ENCODE measurements around the gene PLCH1. TPM values are rescaled to one million over a fixed set of nuclear protein-coding genes. Genes with fewer than 3 reads are reported as not detected.
A peak's percentile ranks its signal among the peaks of the same experiment; 100 is the strongest.

PLCH1 gene
- total RNA-seq, 3 donors from 2014 or later: 0.03 to 0.08 TPM; not detected in 1

DNA sequence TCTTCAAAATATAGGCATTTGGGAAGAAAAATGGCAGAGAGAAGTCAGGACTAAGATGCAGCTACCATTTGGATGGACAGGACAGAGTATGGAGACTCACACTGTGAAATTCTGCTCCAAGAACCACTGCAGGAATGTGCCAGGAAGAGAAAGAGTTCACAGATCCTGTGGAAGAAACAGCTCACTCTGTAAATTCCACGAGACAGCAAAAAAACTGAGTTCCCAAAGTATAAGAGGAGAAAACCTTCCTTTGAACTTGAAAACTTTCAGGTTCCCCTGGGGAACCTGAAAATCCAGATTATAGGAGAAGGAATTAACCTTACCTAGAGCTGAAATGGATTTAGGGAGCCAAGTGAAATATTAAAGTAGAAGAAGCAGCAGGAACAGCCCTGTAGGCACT, 137.1 kb downstream of the PLCH1 start:
- H3K4me1 Mint-ChIP-seq (ENCODE audit: low read depth): no peaks in the 10 kb centered on the region
- DNase-seq (no peak), ATAC-seq (no peak)
- H3K4me3 Mint-ChIP-seq: no peak overlapping the region
- H3K36me3 Mint-ChIP-seq (ENCODE audit: insufficient read depth): no peaks in the 10 kb centered on the region
- H3K27me3 Mint-ChIP-seq (ENCODE audit: low read depth): peaks cover 5% of the 10 kb centered on the region
- peaks cover 13% of the 10 kb centered on the region for H3K9me3 Mint-ChIP-seq

DNA sequence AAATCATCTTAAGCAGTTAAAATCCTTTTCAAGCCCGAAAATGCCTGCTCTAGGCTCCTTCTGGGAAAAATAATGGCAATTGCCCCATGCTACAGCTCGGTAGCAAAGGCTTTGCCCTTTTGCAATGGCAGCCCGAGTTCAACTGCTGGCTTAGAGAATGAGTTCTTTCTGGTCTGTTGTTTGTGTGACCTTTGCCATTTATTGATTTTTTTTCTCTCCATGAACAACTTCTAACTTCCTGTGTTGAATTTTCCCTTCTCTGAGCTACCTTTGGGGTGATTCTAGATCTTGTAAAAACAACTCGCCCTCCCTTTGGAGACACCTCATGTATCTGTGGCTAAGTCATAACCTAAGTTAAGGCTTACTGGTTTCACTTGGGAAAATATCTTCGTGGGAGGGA, 139.3 kb downstream of the PLCH1 start:
- H3K4me1 Mint-ChIP-seq (ENCODE audit: low read depth): no peaks in the 10 kb centered on the region
- no peak overlapping the region for H3K4me3 Mint-ChIP-seq
- DNase-seq (no peak), ATAC-seq (no peak)
- peaks cover 12% of the 10 kb centered on the region for H3K9me3 Mint-ChIP-seq
- peaks cover 5% of the 10 kb centered on the region for H3K27me3 Mint-ChIP-seq (ENCODE audit: low read depth)
- H3K36me3 Mint-ChIP-seq (ENCODE audit: insufficient read depth): no peaks in the 10 kb centered on the region

DNA sequence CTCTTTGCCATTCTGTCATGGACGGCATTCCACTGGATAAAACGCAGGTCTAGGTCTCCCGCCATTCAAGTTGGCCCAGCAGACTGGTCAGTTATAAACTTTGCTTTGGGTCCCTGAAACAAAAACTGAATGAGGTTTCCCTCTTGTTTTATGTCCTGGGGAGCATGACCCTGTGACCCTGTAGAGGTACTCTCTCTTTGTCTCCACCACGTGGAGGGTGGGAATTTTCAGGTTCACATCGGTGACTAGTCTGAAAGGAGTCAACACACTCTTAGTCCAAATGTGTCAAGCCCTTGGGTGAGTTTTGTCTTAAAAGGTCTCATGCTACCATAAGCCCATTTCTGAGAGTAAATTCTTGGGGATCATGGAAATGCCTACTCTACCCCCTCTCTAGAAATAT, 139.9 kb downstream of the PLCH1 start:
- Mint-ChIP-seq H3K27me3 (ENCODE audit: low read depth) (peaks cover 5% of the 10 kb centered on the region), H3K4me3 (no peak overlapping the region), H3K36me3 (ENCODE audit: insufficient read depth) (no peaks in the 10 kb centered on the region), H3K4me1 (ENCODE audit: low read depth) (no peaks in the 10 kb centered on the region), H3K9me3 (peaks cover 12% of the 10 kb centered on the region)
- DNase-seq (no peak), ATAC-seq (no peak)

DNA sequence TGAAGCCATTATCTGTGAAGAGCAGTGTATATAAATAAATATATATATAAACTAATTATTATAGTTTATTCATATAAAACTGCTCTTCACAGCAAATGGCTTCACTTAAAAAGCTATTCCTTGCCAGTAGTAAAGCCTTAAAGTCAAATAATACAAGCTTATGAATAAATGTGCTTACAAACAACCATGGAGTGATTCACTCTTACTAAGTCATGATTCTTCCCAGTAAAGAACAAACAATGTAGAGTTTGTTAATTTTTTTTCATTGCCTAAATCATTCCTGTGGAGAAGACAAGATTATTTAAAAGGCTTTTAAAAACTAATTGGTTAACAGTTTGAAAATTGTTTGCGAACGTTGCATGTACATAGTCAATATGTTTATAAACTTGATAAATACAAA, 140.7 kb downstream of the PLCH1 start:
- ATAC-seq (no peak), DNase-seq (no peak)
- H3K36me3 Mint-ChIP-seq (ENCODE audit: insufficient read depth): no peaks in the 10 kb centered on the region
- H3K9me3 Mint-ChIP-seq: peaks cover 4% of the 10 kb centered on the region
- no peak overlapping the region for H3K4me3 Mint-ChIP-seq
- H3K27me3 Mint-ChIP-seq (ENCODE audit: low read depth): peaks cover 5% of the 10 kb centered on the region
- no peaks in the 10 kb centered on the region for H3K4me1 Mint-ChIP-seq (ENCODE audit: low read depth)

DNA sequence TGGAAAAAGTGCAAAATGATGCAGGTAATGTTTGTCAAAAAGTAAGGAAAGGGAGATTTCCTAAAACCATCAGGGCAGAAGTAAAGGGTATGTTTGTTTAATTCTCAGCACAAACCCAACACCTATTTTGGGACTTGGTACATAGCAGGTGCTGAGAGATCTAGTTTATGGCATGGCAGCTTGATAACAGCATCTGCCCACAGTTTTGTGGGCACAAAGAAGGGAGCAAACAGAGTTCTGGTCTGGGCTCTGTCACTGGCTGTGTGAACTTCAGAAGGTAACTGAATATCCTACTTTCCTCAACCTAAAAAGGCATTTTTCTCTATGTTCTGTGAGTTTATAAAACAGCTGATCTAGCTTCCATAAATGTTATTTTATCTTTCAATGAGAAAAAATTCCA, 141.6 kb downstream of the PLCH1 start:
- H3K27me3 Mint-ChIP-seq (ENCODE audit: low read depth): peaks cover 1% of the 10 kb centered on the region
- no peaks in the 10 kb centered on the region for H3K9me3 Mint-ChIP-seq
- ATAC-seq (no peak), DNase-seq (no peak)
- H3K4me1 Mint-ChIP-seq (ENCODE audit: low read depth): no peaks in the 10 kb centered on the region
- no peak overlapping the region for H3K4me3 Mint-ChIP-seq
- no peaks in the 10 kb centered on the region for H3K36me3 Mint-ChIP-seq (ENCODE audit: insufficient read depth)

DNA sequence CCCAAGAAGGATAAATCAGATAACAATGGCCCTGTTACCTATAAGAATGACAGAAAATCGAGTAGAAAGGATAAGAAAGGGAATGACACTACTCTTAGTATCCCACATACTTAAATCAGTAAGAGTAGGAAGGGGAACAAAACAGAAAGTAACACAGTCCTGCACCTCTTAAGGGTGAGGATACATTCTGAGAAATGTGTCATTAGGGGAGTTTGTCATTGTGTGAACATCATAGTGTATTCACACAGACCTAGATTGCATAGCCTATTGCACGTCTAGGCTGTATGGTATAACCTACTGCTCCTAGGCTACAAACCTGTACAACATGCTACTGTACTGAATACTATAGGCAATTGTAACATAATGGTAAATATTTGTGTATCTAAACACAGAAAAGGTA, 142.6 kb downstream of the PLCH1 start:
- ATAC-seq: peak in 1 of 2 donors; percentile 54
- DNase-seq: no peak
- Mint-ChIP-seq H3K9me3 (no peaks in the 10 kb centered on the region), H3K4me1 (ENCODE audit: low read depth) (no peaks in the 10 kb centered on the region), H3K4me3 (no peak overlapping the region), H3K27me3 (ENCODE audit: low read depth) (peaks cover 1% of the 10 kb centered on the region), H3K36me3 (ENCODE audit: insufficient read depth) (no peaks in the 10 kb centered on the region)

DNA sequence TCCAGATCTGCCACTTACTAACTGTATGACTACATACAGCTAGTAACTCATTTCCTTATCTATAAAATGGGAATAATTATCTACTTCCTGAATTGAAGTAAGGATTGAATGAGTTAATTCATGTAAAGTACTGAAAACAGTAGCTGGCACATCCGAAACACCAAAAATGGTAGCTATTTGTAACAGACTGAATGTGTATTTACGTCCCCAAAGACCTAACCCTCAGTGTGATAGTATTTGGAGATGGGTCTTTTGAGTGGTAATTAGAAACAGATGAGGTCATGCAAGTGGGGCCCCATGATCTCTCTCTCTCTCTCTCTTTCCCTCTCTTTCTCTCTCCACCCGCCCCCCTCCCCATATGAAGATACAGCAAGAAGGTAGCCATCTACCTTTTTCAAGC, 146.2 kb downstream of the PLCH1 start:
- ATAC-seq: no peak
- peaks cover 2% of the 10 kb centered on the region for H3K27me3 Mint-ChIP-seq (ENCODE audit: low read depth)
- no peaks in the 10 kb centered on the region for H3K36me3 Mint-ChIP-seq (ENCODE audit: insufficient read depth)
- no peaks in the 10 kb centered on the region for H3K9me3 Mint-ChIP-seq
- no peaks in the 10 kb centered on the region for H3K4me1 Mint-ChIP-seq (ENCODE audit: low read depth)
- no peak for DNase-seq
- H3K4me3 Mint-ChIP-seq: no peak overlapping the region

DNA sequence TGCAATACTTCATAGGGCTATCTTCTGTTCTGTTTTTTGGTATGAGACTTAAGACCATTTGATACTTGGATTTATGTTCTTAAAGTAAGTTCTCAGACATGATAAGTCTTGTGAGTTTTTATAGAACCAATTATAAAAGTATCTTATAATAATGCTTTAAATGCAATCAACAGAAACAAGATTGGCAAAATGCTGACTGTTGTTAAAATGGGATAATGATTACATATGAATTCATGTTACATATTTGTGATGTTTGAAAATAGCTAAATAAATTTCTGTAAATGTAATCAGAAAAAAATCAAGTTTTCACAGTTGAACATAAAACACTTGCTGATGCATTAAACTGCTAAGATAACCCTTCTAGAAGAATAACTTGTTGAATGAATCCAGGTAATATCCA, 148.3 kb downstream of the PLCH1 start:
- H3K27me3 Mint-ChIP-seq (ENCODE audit: low read depth): peaks cover 5% of the 10 kb centered on the region
- no peaks in the 10 kb centered on the region for H3K36me3 Mint-ChIP-seq (ENCODE audit: insufficient read depth)
- H3K4me1 Mint-ChIP-seq (ENCODE audit: low read depth): no peaks in the 10 kb centered on the region
- no peak overlapping the region for H3K4me3 Mint-ChIP-seq
- no peak for DNase-seq
- ATAC-seq: no peak
- no peaks in the 10 kb centered on the region for H3K9me3 Mint-ChIP-seq

DNA sequence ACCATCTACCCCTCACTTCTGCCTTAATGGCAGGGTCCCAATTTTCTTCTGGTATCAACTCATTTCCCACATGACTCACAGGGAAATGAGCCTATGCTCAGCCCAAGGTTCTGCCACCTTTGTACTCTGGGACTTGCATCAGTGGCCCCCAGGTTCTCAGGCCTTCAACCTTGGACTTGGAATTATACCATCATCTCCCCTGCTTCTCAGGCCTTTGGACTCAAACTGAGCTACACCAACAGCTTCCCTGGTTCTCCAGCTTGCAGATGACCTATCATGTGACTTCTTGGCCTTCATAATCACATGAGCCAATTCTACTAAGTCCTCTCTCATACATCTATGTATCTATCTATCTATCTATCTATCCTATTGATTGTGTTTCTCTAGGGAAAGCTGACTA, 149.5 kb downstream of the PLCH1 start:
- Mint-ChIP-seq H3K27me3 (ENCODE audit: low read depth) (peaks cover 7% of the 10 kb centered on the region), H3K9me3 (no peaks in the 10 kb centered on the region), H3K4me3 (no peak overlapping the region), H3K4me1 (ENCODE audit: low read depth) (no peaks in the 10 kb centered on the region), H3K36me3 (ENCODE audit: insufficient read depth) (no peaks in the 10 kb centered on the region)
- ATAC-seq (no peak), DNase-seq (no peak)

DNA sequence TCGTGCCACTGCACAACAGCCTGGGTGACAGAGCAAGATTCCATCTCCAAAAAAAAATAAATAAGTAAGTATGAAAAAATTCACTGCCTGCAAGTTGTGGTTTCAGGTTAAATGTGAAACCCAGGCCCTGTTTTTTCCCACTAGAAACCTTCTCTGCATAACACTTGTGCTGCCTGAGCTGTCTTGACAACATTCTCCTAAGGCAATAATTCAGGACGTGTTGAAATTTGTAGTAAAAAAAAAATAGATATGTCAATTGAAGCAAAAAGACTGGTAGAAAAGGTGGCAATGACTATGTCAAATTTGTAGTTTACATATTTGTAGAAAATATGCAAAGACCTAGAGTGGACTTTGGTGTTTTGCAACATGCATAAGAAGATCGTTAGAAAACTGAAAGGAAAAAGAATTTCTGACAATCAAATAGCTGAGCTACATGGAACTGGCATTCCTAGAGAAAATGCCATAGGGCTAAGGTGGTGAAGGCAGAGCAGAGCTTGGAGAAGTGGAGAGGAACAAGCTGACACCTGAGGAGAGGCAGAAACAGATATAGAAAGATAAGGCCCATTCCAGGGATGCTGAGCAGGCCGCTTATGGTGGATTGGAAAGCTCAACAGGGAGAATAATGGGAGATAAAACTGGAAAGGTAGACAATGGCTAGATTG, 150.2 kb downstream of the PLCH1 start:
- Mint-ChIP-seq H3K36me3 (ENCODE audit: insufficient read depth) (no peaks in the 10 kb centered on the region), H3K4me3 (no peak overlapping the region), H3K4me1 (ENCODE audit: low read depth) (no peaks in the 10 kb centered on the region), H3K27me3 (ENCODE audit: low read depth) (peaks cover 7% of the 10 kb centered on the region), H3K9me3 (no peaks in the 10 kb centered on the region)
- no peak for DNase-seq
- no peak for ATAC-seq

DNA sequence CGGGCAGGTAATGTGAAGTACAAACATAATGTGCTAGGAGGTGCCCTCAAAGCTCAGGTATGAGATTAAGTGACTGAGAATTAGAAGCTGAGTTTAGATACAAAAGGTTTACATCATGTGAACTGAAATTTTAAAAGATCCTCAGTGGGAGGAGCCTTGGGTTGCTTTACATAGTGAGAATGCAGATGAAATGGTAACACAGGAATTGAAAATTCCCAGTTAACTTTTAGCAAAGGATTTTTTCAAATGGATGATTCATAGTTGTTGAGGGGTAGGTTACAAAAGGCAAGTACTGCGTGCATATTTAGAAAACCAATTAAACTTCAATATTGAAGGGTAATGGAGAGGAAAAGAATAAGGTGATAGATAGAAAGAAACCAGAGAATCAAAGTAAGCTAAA, 157.3 kb downstream of the PLCH1 start:
- H3K4me1 Mint-ChIP-seq (ENCODE audit: low read depth): no peaks in the 10 kb centered on the region
- no peak for DNase-seq
- no peak for ATAC-seq
- no peak overlapping the region for H3K4me3 Mint-ChIP-seq
- H3K9me3 Mint-ChIP-seq: no peaks in the 10 kb centered on the region
- peaks cover 9% of the 10 kb centered on the region for H3K27me3 Mint-ChIP-seq (ENCODE audit: low read depth)
- H3K36me3 Mint-ChIP-seq (ENCODE audit: insufficient read depth): no peaks in the 10 kb centered on the region

DNA sequence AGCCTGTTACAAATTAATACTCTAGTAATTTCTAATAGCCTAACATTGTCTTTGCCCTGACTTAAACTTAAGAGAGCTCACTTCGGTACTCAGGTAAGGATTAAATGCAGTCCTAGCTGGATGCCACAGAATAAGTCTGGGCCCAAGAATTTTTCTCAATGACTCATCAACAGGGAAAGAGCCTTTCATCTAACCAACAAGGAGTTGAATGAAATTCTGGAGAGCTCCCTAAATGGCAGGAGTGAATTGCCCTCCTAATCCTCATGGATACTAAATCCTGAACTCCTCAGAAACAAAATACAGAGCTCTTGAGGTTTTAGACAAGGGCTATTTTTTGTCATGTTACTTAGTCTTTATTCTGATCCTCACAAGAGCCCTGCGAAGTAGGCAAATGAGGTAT, 159.5 kb downstream of the PLCH1 start:
- H3K27me3 Mint-ChIP-seq (ENCODE audit: low read depth): peaks cover 5% of the 10 kb centered on the region
- H3K4me3 Mint-ChIP-seq: no peak overlapping the region
- H3K36me3 Mint-ChIP-seq (ENCODE audit: insufficient read depth): no peaks in the 10 kb centered on the region
- H3K4me1 Mint-ChIP-seq (ENCODE audit: low read depth): no peaks in the 10 kb centered on the region
- no peak for DNase-seq
- no peaks in the 10 kb centered on the region for H3K9me3 Mint-ChIP-seq
- no peak for ATAC-seq

DNA sequence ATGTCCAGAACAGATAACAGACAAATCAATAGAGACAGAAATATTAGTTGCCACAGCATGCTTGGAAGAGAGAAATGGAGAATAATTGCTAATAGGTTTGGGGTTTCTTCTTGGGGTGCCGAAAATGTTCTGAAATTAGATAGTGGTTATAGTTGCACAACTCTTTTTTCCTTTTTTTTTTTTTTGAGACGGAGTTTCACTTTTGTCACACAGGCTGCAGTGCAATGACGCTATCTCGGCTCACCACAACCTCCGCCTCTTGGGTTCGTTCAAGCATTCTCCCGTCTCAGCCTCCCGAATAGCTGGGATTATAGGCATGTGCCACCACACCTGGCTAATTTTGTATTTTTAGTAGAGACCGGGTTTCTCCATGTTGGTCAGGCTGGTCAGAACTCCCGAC, 163.3 kb downstream of the PLCH1 start:
- H3K9me3 Mint-ChIP-seq: no peaks in the 10 kb centered on the region
- no peaks in the 10 kb centered on the region for H3K36me3 Mint-ChIP-seq (ENCODE audit: insufficient read depth)
- no peak overlapping the region for H3K4me3 Mint-ChIP-seq
- no peak for ATAC-seq
- H3K4me1 Mint-ChIP-seq (ENCODE audit: low read depth): no peaks in the 10 kb centered on the region
- H3K27me3 Mint-ChIP-seq (ENCODE audit: low read depth): peaks cover 5% of the 10 kb centered on the region
- no peak for DNase-seq

DNA sequence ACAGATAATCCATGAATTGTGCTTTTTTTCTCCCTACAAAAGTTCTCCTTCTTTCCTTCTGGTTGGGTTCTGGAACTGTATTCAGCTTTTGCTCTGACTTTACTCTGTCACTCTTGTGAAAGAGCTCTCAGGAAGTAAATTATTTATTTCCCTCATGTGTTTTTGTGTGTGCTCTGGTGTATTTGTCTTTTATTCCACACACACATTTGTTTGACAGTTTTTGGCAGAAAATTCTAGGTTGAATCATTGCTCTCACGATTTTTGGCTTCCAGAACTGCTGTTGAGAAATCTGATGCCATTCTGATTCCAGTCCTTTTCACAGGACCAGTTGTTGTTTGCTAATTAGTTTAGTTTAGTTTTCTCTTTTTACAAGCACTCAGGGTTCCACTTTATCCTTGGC, 172.8 kb downstream of the PLCH1 start:
- peaks cover 4% of the 10 kb centered on the region for H3K27me3 Mint-ChIP-seq (ENCODE audit: low read depth)
- H3K4me1 Mint-ChIP-seq (ENCODE audit: low read depth): no peaks in the 10 kb centered on the region
- no peaks in the 10 kb centered on the region for H3K9me3 Mint-ChIP-seq
- H3K4me3 Mint-ChIP-seq: no peak overlapping the region
- DNase-seq (no peak), ATAC-seq (no peak)
- no peaks in the 10 kb centered on the region for H3K36me3 Mint-ChIP-seq (ENCODE audit: insufficient read depth)

DNA sequence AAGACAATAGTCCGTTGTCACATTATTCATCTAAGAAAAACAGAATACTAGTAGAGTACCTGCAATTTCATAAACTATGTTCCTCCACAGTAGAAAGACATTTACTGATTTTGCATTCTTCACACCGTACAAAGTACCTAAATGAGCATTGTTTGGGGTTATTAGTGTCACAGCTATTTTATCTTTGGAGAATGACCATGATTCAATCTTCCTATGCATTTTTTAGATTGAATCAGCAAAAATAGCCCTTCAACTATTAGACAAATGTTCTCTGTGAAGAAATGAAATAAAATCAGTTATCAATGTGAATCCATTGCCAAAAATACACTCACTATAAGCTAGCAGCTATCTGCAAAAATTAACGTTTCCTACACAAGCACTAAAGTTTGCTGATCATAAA, 176.6 kb downstream of the PLCH1 start:
- Mint-ChIP-seq H3K9me3 (no peaks in the 10 kb centered on the region), H3K4me3 (no peak overlapping the region), H3K27me3 (ENCODE audit: low read depth) (peaks cover 2% of the 10 kb centered on the region), H3K36me3 (ENCODE audit: insufficient read depth) (no peaks in the 10 kb centered on the region), H3K4me1 (ENCODE audit: low read depth) (no peaks in the 10 kb centered on the region)
- ATAC-seq: no peak
- DNase-seq: no peak

DNA sequence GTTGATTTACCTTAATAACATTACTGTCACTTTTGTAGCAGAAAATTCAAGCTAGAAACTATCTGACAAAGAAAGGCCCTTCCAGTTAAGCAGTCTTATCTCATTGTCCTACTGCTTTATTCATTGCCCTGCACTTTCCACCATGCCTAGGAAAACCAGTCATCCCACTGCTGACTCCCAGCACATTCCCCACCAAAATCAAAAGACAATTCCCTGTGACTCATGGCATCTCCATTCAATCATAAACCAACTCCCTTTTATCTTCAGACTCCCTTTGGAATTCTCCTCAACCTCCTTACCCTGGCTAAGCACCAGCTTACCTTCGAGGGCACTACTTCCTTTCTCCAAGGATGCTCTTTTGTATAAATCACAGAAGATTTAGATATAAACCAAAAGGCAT, 184.3 kb downstream of the PLCH1 start:
- H3K27me3 Mint-ChIP-seq (ENCODE audit: low read depth): no peaks in the 10 kb centered on the region
- no peaks in the 10 kb centered on the region for H3K9me3 Mint-ChIP-seq
- no peaks in the 10 kb centered on the region for H3K4me1 Mint-ChIP-seq (ENCODE audit: low read depth)
- ATAC-seq (no peak), DNase-seq (no peak)
- no peaks in the 10 kb centered on the region for H3K36me3 Mint-ChIP-seq (ENCODE audit: insufficient read depth)
- H3K4me3 Mint-ChIP-seq: no peak overlapping the region

All from activated T-cell treated with anti-CD3 and anti-CD28 coated beads, Interleukin-2, amount 50 U/mL, for 4 hours (primary cell).